Stimulated activated CD8-positive, alpha-beta memory T cell treated with anti-CD3 and anti-CD28 coated beads, Interleukin-12 subunit alpha, Interleukin-12 subunit beta, amount 100 ng/mL, for 4 hours (primary cell): ENCODE measurements around the gene CYP4F11.
"Not testable (repeated sequence)": the region's sequence is repeated elsewhere in the genome, so short reads cannot be mapped to it uniquely, and the experiment has no call there.

Experiments used
- DNase-seq: peaks from one replicate; pipeline ENCODE4 v3.0.0-alpha.2; 2020; ENCODE audit warnings: low read depth

CYP4F11 gene

GRCh38 chr19:15883329-15883728 lies 51.0 kb downstream of the CYP4F11 start:
- DNase-seq: not testable (repeated sequence)

- DNase-seq: no peak
Measured at GRCh38 chr19:15874821-15875474, 59.4 kb downstream of the CYP4F11 start.

GRCh38 chr19:15873771-15874170 lies 60.6 kb downstream of the CYP4F11 start:
- not testable (repeated sequence) for DNase-seq

GRCh38 chr19:15871570-15871969 lies 62.8 kb downstream of the CYP4F11 start:
- DNase-seq: no peak

GRCh38 chr19:15869873-15870272 lies 64.5 kb downstream of the CYP4F11 start:
- DNase-seq: no peak

GRCh38 chr19:15869109-15869555 lies 65.2 kb downstream of the CYP4F11 start:
- DNase-seq: no peak

GRCh38 chr19:15866636-15867035 lies 67.7 kb downstream of the CYP4F11 start:
- DNase-seq: no peak

GRCh38 chr19:15864824-15865223 lies 69.5 kb downstream of the CYP4F11 start:
- no peak for DNase-seq

- no peak for DNase-seq
Measured at GRCh38 chr19:15863272-15863671, 71.1 kb downstream of the CYP4F11 start.

- no peak for DNase-seq
Measured at GRCh38 chr19:15862444-15862843, 71.9 kb downstream of the CYP4F11 start.
